ENCODE data around the gene FGF1.

The FGF1 gene

GRCh38 chr5:142597025-142597424, 88.9 kb downstream of the FGF1 start:
- DNase-seq (ENCODE audit: low read depth) = no peak
- TF ChIP-seq CTCF (IDR thresholded peaks at IDR 0.05; ENCODE audit: control insufficient read depth, extremely low read depth, insufficient read depth) = no peak
- H3K4me3 ChIP-seq (ENCODE audit: low read depth, low read length) = no peak overlapping the region

GRCh38 chr5:142592365-142592764, 93.5 kb downstream of the FGF1 start:
- no peak overlapping the region for H3K4me3 ChIP-seq (ENCODE audit: low read depth, low read length)
- DNase-seq (ENCODE audit: low read depth) = no peak
- TF ChIP-seq CTCF (IDR thresholded peaks at IDR 0.05; ENCODE audit: control insufficient read depth, extremely low read depth, insufficient read depth) = no peak

- H3K4me3 ChIP-seq (ENCODE audit: low read depth, low read length) = no peak overlapping the region
- no peak for TF ChIP-seq CTCF (IDR thresholded peaks at IDR 0.05; ENCODE audit: control insufficient read depth, extremely low read depth, insufficient read depth)
- no peak for DNase-seq (ENCODE audit: low read depth)
These were observed 95.2 kb downstream of the FGF1 start for GRCh38 chr5:142590451-142591231.

GRCh38 chr5:142589720-142590119, 96.2 kb downstream of the FGF1 start:
- H3K4me3 ChIP-seq (ENCODE audit: low read depth, low read length) = no peak overlapping the region
- no peak for DNase-seq (ENCODE audit: low read depth)
- TF ChIP-seq CTCF (IDR thresholded peaks at IDR 0.05; ENCODE audit: control insufficient read depth, extremely low read depth, insufficient read depth) = no peak

GRCh38 chr5:142587354-142587965, 98.4 kb downstream of the FGF1 start:
- DNase-seq (ENCODE audit: low read depth) = no peak

GRCh38 chr5:142586552-142586951, 99.3 kb downstream of the FGF1 start:
- no peak for TF ChIP-seq CTCF (IDR thresholded peaks at IDR 0.05; ENCODE audit: control insufficient read depth, extremely low read depth, insufficient read depth)
- DNase-seq (ENCODE audit: low read depth) = no peak

More at GRCh38 chr5:142587354-142587965, 98.4 kb downstream of the FGF1 start:
- H3K4me3 ChIP-seq (ENCODE audit: low read depth, low read length) = no peak overlapping the region
- TF ChIP-seq CTCF (IDR thresholded peaks at IDR 0.05; ENCODE audit: control insufficient read depth, extremely low read depth, insufficient read depth) = peak; percentile 32; the same call in 1 of the 2 replicates

More at GRCh38 chr5:142586552-142586951, 99.3 kb downstream of the FGF1 start:
- no peak overlapping the region for H3K4me3 ChIP-seq (ENCODE audit: low read depth, low read length)
